Breast epithelium (tissue), 3 donors: Measurements from ENCODE around the gene URGCP.

Source experiments
- POLR2A ChIP-seq: fragments of 450-650 bp; IDR thresholded peaks from one replicate; pipeline ENCODE4 v1.6.1; 2016; ENCODE audit warnings: antibody characterized with exemption, mild to moderate bottlenecking, moderate library complexity
- POLR2AphosphoS5 ChIP-seq, 3 donors: sonication (generic); formaldehyde crosslinking; IDR thresholded peaks; one replicate each; pipeline ENCODE4 v1.6.1; 2017; ENCODE audit warnings: antibody characterized with exemption in 3 of 3
- TF ChIP-seq, protein P1 (sequence below), 3 donors: fragments of 450-650 bp; IDR thresholded peaks; one replicate each; pipeline ENCODE4 v1.5.1; 2016 to 2017; ENCODE audit warnings: antibody characterized with exemption in 3 of 3, mild to moderate bottlenecking in 3 of 3, moderate library complexity in 3 of 3

DNA sequence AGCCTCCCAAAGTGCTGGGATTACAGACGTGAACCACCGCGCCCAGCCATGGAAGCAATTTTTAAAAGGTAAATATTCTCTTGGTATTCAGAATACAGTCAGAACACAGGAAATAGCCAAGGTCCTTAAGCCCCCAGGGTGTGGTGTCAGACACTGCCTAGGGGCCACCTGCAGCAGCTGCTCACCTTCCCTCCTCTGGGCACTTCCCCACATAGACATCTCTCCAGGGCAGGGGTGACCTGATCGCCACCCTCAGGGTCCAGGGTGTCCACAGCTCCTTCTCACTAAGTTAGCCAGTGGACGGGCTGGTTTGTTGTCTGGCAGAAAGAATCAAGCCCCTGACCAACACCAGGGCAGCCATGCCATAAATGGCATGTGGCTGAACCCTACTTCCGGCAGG is 15.9 kb downstream of the URGCP start:
- TF ChIP-seq POLR2A (no peak), POLR2AphosphoS5 (IDR thresholded peaks at IDR 0.05) (no peak)
- TF ChIP-seq, protein P1, sequence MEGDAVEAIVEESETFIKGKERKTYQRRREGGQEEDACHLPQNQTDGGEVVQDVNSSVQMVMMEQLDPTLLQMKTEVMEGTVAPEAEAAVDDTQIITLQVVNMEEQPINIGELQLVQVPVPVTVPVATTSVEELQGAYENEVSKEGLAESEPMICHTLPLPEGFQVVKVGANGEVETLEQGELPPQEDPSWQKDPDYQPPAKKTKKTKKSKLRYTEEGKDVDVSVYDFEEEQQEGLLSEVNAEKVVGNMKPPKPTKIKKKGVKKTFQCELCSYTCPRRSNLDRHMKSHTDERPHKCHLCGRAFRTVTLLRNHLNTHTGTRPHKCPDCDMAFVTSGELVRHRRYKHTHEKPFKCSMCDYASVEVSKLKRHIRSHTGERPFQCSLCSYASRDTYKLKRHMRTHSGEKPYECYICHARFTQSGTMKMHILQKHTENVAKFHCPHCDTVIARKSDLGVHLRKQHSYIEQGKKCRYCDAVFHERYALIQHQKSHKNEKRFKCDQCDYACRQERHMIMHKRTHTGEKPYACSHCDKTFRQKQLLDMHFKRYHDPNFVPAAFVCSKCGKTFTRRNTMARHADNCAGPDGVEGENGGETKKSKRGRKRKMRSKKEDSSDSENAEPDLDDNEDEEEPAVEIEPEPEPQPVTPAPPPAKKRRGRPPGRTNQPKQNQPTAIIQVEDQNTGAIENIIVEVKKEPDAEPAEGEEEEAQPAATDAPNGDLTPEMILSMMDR (IDR thresholded peaks at IDR 0.05) = no peak
